ENCODE measurements around the gene ANKDD1A. TPM values are rescaled to one million over a fixed set of nuclear protein-coding genes. Genes with fewer than 3 reads are reported as not detected.

Gene ANKDD1A
- total RNA-seq, 1 donor from 2014 or later, result 3.8 TPM

GRCh38 chr15:64949383-64950186 is 37.9 kb downstream of the ANKDD1A start:
- TF ChIP-seq CTCF (IDR thresholded peaks at IDR 0.05), result no peak
- Mint-ChIP-seq H3K36me3 (ENCODE audit: low read depth) (peaks cover 4% of the 10 kb centered on the region), H3K4me1 (ENCODE audit: low read depth) (no peaks in the 10 kb centered on the region), H3K27me3 (ENCODE audit: low read depth) (no peaks in the 10 kb centered on the region), H3K4me3 (ENCODE audit: unreplicated experiment) (no peak overlapping the region), H3K9me3 (ENCODE audit: low read depth) (peaks cover 11% of the 10 kb centered on the region), H3K27ac (ENCODE audit: unreplicated experiment) (no peak overlapping the region)
- DNase-seq (ENCODE audit: low spot score), result no peak

GRCh38 chr15:64950888-64951287 is 39.2 kb downstream of the ANKDD1A start:
- no peak for DNase-seq (ENCODE audit: low spot score)
- peaks cover 16% of the 10 kb centered on the region for H3K9me3 Mint-ChIP-seq (ENCODE audit: low read depth)
- TF ChIP-seq CTCF (IDR thresholded peaks at IDR 0.05), result no peak
- no peak overlapping the region for H3K4me3 Mint-ChIP-seq (ENCODE audit: unreplicated experiment)
- no peaks in the 10 kb centered on the region for H3K27me3 Mint-ChIP-seq (ENCODE audit: low read depth)
- H3K4me1 Mint-ChIP-seq (ENCODE audit: low read depth), result no peaks in the 10 kb centered on the region
- no peak overlapping the region for H3K27ac Mint-ChIP-seq (ENCODE audit: unreplicated experiment)
- peaks cover 15% of the 10 kb centered on the region for H3K36me3 Mint-ChIP-seq (ENCODE audit: low read depth)

- no peak for TF ChIP-seq CTCF (IDR thresholded peaks at IDR 0.05)
- Mint-ChIP-seq H3K9me3 (ENCODE audit: low read depth) (peaks cover 16% of the 10 kb centered on the region), H3K27me3 (ENCODE audit: low read depth) (no peaks in the 10 kb centered on the region), H3K4me3 (ENCODE audit: unreplicated experiment) (no peak overlapping the region), H3K36me3 (ENCODE audit: low read depth) (peaks cover 19% of the 10 kb centered on the region), H3K27ac (ENCODE audit: unreplicated experiment) (no peak overlapping the region), H3K4me1 (ENCODE audit: low read depth) (no peaks in the 10 kb centered on the region)
- no peak for DNase-seq (ENCODE audit: low spot score)
Observed at GRCh38 chr15:64951777-64952418, 40.2 kb downstream of the ANKDD1A start.

- peaks cover 4% of the 10 kb centered on the region for H3K4me1 Mint-ChIP-seq (ENCODE audit: low read depth)
- TF ChIP-seq CTCF (IDR thresholded peaks at IDR 0.05), result no peak
- H3K36me3 Mint-ChIP-seq (ENCODE audit: low read depth), result peaks cover 29% of the 10 kb centered on the region
- H3K9me3 Mint-ChIP-seq (ENCODE audit: low read depth), result peaks cover 16% of the 10 kb centered on the region
- DNase-seq (ENCODE audit: low spot score), result no peak
- H3K27me3 Mint-ChIP-seq (ENCODE audit: low read depth), result no peaks in the 10 kb centered on the region
- H3K4me3 Mint-ChIP-seq (ENCODE audit: unreplicated experiment), result no peak overlapping the region
- H3K27ac Mint-ChIP-seq (ENCODE audit: unreplicated experiment), result no peak overlapping the region
Observed at GRCh38 chr15:64954395-64954794, 42.7 kb downstream of the ANKDD1A start.

GRCh38 chr15:64959128-64959527 is 47.4 kb downstream of the ANKDD1A start:
- no peak for TF ChIP-seq CTCF (IDR thresholded peaks at IDR 0.05)
- H3K4me1 Mint-ChIP-seq (ENCODE audit: low read depth), result peaks cover 4% of the 10 kb centered on the region
- H3K27ac Mint-ChIP-seq (ENCODE audit: unreplicated experiment), result no peak overlapping the region
- peaks cover 9% of the 10 kb centered on the region for H3K9me3 Mint-ChIP-seq (ENCODE audit: low read depth)
- no peaks in the 10 kb centered on the region for H3K27me3 Mint-ChIP-seq (ENCODE audit: low read depth)
- H3K36me3 Mint-ChIP-seq (ENCODE audit: low read depth), result peaks cover 62% of the 10 kb centered on the region
- DNase-seq (ENCODE audit: low spot score), result no peak
- H3K4me3 Mint-ChIP-seq (ENCODE audit: unreplicated experiment), result no peak overlapping the region

Data from chondrocyte (in vitro differentiated cells).